ENCODE data around the gene FAN1. TPM values are rescaled to one million over a fixed set of nuclear protein-coding genes. Genes with fewer than 3 reads are reported as not detected.

The FAN1 gene
- total RNA-seq, 1 donor from 2014 or later, result 12.1 TPM

DNA sequence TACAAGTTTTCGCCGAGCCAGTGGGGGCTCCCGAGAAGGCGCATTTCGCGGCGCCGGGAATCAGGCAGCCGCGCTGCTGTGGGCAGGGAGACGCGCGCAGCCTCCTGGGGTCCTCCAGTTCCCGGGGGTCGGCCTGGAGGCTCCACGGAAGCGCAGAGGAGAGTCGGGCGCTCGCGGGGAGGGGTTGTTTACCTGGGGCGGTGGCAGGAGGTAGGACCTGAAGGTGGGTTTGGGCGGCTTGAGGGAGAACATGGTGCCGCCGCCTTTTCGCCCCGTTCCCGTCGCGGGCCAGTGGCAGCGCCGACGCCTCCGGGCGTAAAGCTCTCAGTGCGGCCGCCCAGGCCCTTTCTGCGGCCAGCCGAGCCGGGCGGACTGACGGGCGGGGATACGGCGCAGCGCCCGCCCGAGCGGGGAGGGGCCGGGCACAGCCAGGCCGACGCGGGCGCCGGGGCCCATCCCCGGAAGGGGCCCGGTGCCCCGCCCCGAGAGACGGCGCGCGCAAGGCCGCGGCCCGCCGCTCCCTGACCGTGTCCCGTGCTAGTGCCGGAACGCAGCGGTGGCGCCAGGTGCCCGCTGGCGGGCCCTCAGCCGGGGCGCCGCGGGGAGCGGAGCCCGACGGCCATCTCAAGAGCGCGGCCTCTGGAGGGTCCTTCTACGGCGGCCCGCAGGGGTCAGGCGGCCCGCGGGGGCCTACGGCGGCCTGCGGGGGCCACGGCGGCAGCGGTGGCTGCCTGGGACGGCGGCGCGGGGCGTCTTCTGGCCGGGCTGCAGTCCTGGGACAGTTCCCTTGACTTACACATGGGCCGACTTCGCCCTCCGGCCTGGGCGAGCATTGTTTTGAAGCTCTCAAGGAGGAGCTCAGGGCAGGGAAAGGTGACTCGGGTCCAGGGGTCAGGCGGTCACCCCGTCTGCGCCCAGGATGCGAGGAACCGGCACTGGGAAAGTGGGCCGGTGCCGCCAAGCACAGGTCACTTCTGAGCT lies 87.8 kb downstream of the FAN1 start, which contains the start of gene MTMR10:
Gene MTMR10, minus strand, starts transcription at position 374 of the 981 bp plus-strand sequence. Its CDS starts 122 bp downstream, at position 252.
- Histone ChIP-seq H3K36me3 (no peaks in the 10 kb centered on the region), H3K27me3 (no peaks in the 10 kb centered on the region), H3K4me1 (peaks cover 5 to 6% of the 10 kb centered on the region in 2 donors), H3K9me3 (no peaks in the 10 kb centered on the region), H3K4me3 (peak within 1 kb of the TSS; percentile 81 to 95), H3K27ac (peak within 1 kb of the TSS; percentile 83 to 96)
- TF ChIP-seq, protein P1, sequence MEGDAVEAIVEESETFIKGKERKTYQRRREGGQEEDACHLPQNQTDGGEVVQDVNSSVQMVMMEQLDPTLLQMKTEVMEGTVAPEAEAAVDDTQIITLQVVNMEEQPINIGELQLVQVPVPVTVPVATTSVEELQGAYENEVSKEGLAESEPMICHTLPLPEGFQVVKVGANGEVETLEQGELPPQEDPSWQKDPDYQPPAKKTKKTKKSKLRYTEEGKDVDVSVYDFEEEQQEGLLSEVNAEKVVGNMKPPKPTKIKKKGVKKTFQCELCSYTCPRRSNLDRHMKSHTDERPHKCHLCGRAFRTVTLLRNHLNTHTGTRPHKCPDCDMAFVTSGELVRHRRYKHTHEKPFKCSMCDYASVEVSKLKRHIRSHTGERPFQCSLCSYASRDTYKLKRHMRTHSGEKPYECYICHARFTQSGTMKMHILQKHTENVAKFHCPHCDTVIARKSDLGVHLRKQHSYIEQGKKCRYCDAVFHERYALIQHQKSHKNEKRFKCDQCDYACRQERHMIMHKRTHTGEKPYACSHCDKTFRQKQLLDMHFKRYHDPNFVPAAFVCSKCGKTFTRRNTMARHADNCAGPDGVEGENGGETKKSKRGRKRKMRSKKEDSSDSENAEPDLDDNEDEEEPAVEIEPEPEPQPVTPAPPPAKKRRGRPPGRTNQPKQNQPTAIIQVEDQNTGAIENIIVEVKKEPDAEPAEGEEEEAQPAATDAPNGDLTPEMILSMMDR (IDR thresholded peaks at IDR 0.05), result peak in 1 of 3 experiments; percentile 40
- intact Hi-C loops (cut with DNase I), result loop anchor here (2.0 to 5.0 kb wide), 7 partner anchors 89 to 879 kb away; partner anchors contain the start of genes FAN1, KLF13 and OTUD7A
- peak in 1 of 2 donors; percentile 82 for DNase-seq (ENCODE audit: low spot score in 2 of 2)

DNA sequence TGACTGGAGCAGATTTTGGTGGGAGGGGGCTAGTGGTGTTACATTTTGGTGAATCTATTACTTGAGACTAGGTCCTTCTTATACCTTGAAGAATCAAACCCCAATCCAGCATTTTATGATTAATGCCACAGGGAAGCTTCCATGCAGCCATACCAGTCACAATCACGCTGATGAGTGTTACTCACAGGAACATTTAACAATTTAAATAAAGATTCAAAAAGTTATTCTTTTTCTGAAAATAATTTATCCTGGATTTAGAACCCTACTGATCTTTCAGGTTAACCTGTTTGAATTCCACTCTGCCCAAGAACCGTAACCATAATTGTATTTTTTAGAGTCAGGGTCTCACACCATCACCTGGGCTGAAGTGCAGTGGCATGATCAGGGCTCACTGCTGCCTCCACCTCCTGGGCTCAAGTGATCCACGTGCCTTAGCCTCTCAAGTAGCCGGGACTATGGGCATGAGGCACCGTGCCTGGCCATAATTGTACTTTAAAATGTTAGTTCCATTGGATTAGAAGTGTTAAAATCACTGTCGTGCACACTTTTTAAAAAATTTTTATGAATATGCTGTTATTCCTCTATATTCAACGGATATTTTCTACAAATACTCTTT lies 88.6 kb downstream of the FAN1 start:
- Histone ChIP-seq H3K27me3 (no peaks in the 10 kb centered on the region), H3K4me1 (peaks cover 5 to 6% of the 10 kb centered on the region in 2 donors), H3K4me3 (peak overlapping the region; percentile 81 to 95), H3K9me3 (no peaks in the 10 kb centered on the region), H3K27ac (peak overlapping the region; percentile 83 to 96), H3K36me3 (no peaks in the 10 kb centered on the region)
- intact Hi-C loops (cut with DNase I), result loop anchor here (5.0 kb wide), 6 partner anchors 90 to 495 kb away; partner anchors contain the start of genes FAN1 and KLF13
- TF ChIP-seq, protein P1 (IDR thresholded peaks at IDR 0.05), result no peak
- DNase-seq (ENCODE audit: low spot score in 2 of 2), result no peak

Other genes starting within 250 kb of the FAN1 start
- 4.5 TPM for gene MTMR10, start 87.7 kb downstream of the FAN1 start, total RNA-seq
- gene TRPM1, start 197.8 kb downstream of the FAN1 start, total RNA-seq, result not detected